Mesendoderm (in vitro differentiated cells): Measurements from ENCODE around the gene CABLES1.

Source experiments
- DNase-seq: peaks from one replicate; pipeline ENCODE4 v3.0.0; 2013
- H2AK5ac ChIP-seq: 2 replicates; pipeline ENCODE4 v1.6.1; 2013; ENCODE audit warnings: low read length, inconsistent platforms
- H2BK120ac ChIP-seq: 2 replicates; pipeline ENCODE4 v1.6.1; 2013; ENCODE audit warnings: low read depth, mild to moderate bottlenecking, low read length, moderate library complexity, mixed read lengths
- H2BK15ac ChIP-seq: replicated peaks from 2 replicates; pipeline ENCODE4 v1.6.1; 2013; ENCODE audit warnings: low read depth, mild to moderate bottlenecking, moderate library complexity
- H2BK5ac ChIP-seq: 2 replicates; pipeline ENCODE4 v1.6.1; 2013; ENCODE audit warnings: low read length, inconsistent platforms
- H3K18ac ChIP-seq: 2 replicates; pipeline ENCODE4 v1.6.1; 2013; ENCODE audit warnings: mild to moderate bottlenecking, low read length, mixed read lengths
- H3K23ac ChIP-seq: one replicate; pipeline ENCODE4 v1.6.1; 2013; ENCODE audit warnings: low read length
- H3K27ac ChIP-seq: 2 replicates; pipeline ENCODE4 v1.5.1; 2013; ENCODE audit warnings: low read depth, mild to moderate bottlenecking, inconsistent platforms, low read length, moderate library complexity
- H3K27me3 ChIP-seq: 2 replicates; pipeline ENCODE4 v1.6.1; 2013; ENCODE audit warnings: low read length, control low read depth, mild to moderate bottlenecking, inconsistent platforms; ENCODE audit not compliant: insufficient read depth, poor library complexity
- H3K36me3 ChIP-seq: 2 replicates; pipeline ENCODE4 v1.6.1; 2013; ENCODE audit warnings: low read length, inconsistent platforms; ENCODE audit not compliant: control insufficient read depth, insufficient read depth
- H3K4ac ChIP-seq: one replicate; pipeline ENCODE4 v1.6.1; 2013; ENCODE audit warnings: low read depth, mild to moderate bottlenecking, low read length, moderate library complexity
- H3K4me1 ChIP-seq: 2 replicates; pipeline ENCODE4 v1.6.1; 2013; ENCODE audit warnings: low read depth, low read length, inconsistent platforms; ENCODE audit not compliant: control insufficient read depth
- H3K4me2 ChIP-seq: 2 replicates; pipeline ENCODE4 v1.6.1; 2013; ENCODE audit warnings: low read length
- H3K4me3 ChIP-seq: 2 replicates; pipeline ENCODE4 v1.5.1; 2013; ENCODE audit warnings: mild to moderate bottlenecking, low read length
- H3K56ac ChIP-seq: one replicate; pipeline ENCODE4 v1.6.1; 2013; ENCODE audit warnings: low read length
- H3K79me1 ChIP-seq: 2 replicates; pipeline ENCODE4 v1.6.1; 2013; ENCODE audit warnings: low read length, inconsistent platforms
- H3K79me2 ChIP-seq: 2 replicates; pipeline ENCODE4 v1.6.1; 2013; ENCODE audit warnings: mild to moderate bottlenecking, low read length; ENCODE audit not compliant: control insufficient read depth, insufficient read depth
- H3K9ac ChIP-seq: 2 replicates; pipeline ENCODE4 v1.6.1; 2013; ENCODE audit warnings: low read length, inconsistent platforms
- H4K5ac ChIP-seq: one replicate; pipeline ENCODE4 v1.6.1; 2013; ENCODE audit warnings: low read length
- H4K8ac ChIP-seq: one replicate; pipeline ENCODE4 v1.6.1; 2013; ENCODE audit warnings: low read depth, mild to moderate bottlenecking, control low read depth, low read length, moderate library complexity
- WGBS: extraction: QIAGEN DNeasy Blood & Tissue Kit; methylation state at CpG from one replicate; pipeline ENCODE4 v1.1.7; 2013; ENCODE audit warnings: low lambda C conversion rate, missing lambda C conversion rate; ENCODE audit not compliant: insufficient coverage; ENCODE audit errors: extremely low coverage; 5-methylcytosine and 5-hydroxymethylcytosine counted together

The CABLES1 gene

GRCh38 chr18:23191232-23191631, 55.9 kb downstream of the CABLES1 start:
- H3K4me1 ChIP-seq: peaks cover 2% of the 10 kb centered on the region

GRCh38 chr18:23193742-23194141, 58.5 kb downstream of the CABLES1 start:
- DNase-seq: no peak
- Histone ChIP-seq H3K9ac (no peak overlapping the region), H3K27me3 (no peaks in the 10 kb centered on the region), H3K23ac (no peak overlapping the region), H3K56ac (no peak overlapping the region), H3K36me3 (peaks cover 2% of the 10 kb centered on the region), H4K8ac (no peak overlapping the region), H3K79me2 (no peaks in the 10 kb centered on the region), H3K4me1 (peaks cover 2% of the 10 kb centered on the region), H2BK15ac (no peak overlapping the region), H3K4ac (no peak overlapping the region), H2BK5ac (no peak overlapping the region), H3K27ac (no peak overlapping the region), H3K4me2 (no peak overlapping the region), H2AK5ac (no peak overlapping the region), H4K5ac (no peak overlapping the region), H2BK120ac (no peak overlapping the region), H3K4me3 (no peak overlapping the region), H3K79me1 (no peaks in the 10 kb centered on the region), H3K18ac (no peak overlapping the region)
- WGBS: no CpG with 5 or more reads among the region's 2 CpGs

More at GRCh38 chr18:23191232-23191631, 55.9 kb downstream of the CABLES1 start:
- H3K4ac ChIP-seq: no peak overlapping the region
- H3K36me3 ChIP-seq: no peaks in the 10 kb centered on the region
- WGBS: no CpG with 5 or more reads among the region's 1 CpG
- no peaks in the 10 kb centered on the region for H3K27me3 ChIP-seq
- no peak overlapping the region for H4K8ac ChIP-seq
- no peak overlapping the region for H3K56ac ChIP-seq
- no peak overlapping the region for H3K4me3 ChIP-seq
- no peak overlapping the region for H3K18ac ChIP-seq
- H3K9ac ChIP-seq: no peak overlapping the region
- H3K27ac ChIP-seq: no peak overlapping the region
- no peak overlapping the region for H2BK15ac ChIP-seq
- DNase-seq: no peak
- H3K79me1 ChIP-seq: peaks cover 6% of the 10 kb centered on the region
- H2BK5ac ChIP-seq: no peak overlapping the region
- peaks cover 3% of the 10 kb centered on the region for H3K79me2 ChIP-seq
- H2BK120ac ChIP-seq: no peak overlapping the region
- H3K4me2 ChIP-seq: no peak overlapping the region
- no peak overlapping the region for H2AK5ac ChIP-seq
- no peak overlapping the region for H3K23ac ChIP-seq
- H4K5ac ChIP-seq: no peak overlapping the region

GRCh38 chr18:23194155-23194996, 59.1 kb downstream of the CABLES1 start:
- Histone ChIP-seq H2BK5ac (no peak overlapping the region), H3K9ac (no peak overlapping the region), H3K4ac (no peak overlapping the region), H4K5ac (no peak overlapping the region), H3K27ac (no peak overlapping the region), H3K27me3 (no peaks in the 10 kb centered on the region), H2AK5ac (no peak overlapping the region), H3K79me1 (no peaks in the 10 kb centered on the region), H2BK15ac (no peak overlapping the region), H3K4me2 (no peak overlapping the region), H3K56ac (no peak overlapping the region), H3K36me3 (peaks cover 2% of the 10 kb centered on the region), H3K79me2 (no peaks in the 10 kb centered on the region), H3K4me3 (no peak overlapping the region), H3K18ac (no peak overlapping the region), H2BK120ac (no peak overlapping the region), H3K4me1 (peaks cover 2% of the 10 kb centered on the region), H4K8ac (no peak overlapping the region), H3K23ac (no peak overlapping the region)
- no CpG with 5 or more reads among the region's 14 CpGs for WGBS
- no peak for DNase-seq

GRCh38 chr18:23194997-23195957, 60.0 kb downstream of the CABLES1 start:
- Histone ChIP-seq H3K27me3 (no peaks in the 10 kb centered on the region), H4K8ac (no peak overlapping the region), H4K5ac (no peak overlapping the region), H3K23ac (no peak overlapping the region), H3K4me3 (no peak overlapping the region), H2BK5ac (no peak overlapping the region), H3K4me1 (peaks cover 2% of the 10 kb centered on the region), H2BK120ac (no peak overlapping the region), H3K79me2 (no peaks in the 10 kb centered on the region), H3K56ac (no peak overlapping the region), H3K18ac (no peak overlapping the region), H3K79me1 (no peaks in the 10 kb centered on the region), H3K4me2 (no peak overlapping the region), H3K36me3 (peaks cover 2% of the 10 kb centered on the region), H2AK5ac (no peak overlapping the region), H3K9ac (no peak overlapping the region), H3K4ac (no peak overlapping the region), H2BK15ac (no peak overlapping the region), H3K27ac (no peak overlapping the region)
- DNase-seq: no peak
- WGBS: no CpG with 5 or more reads among the region's 9 CpGs

- Histone ChIP-seq H3K4me3 (no peak overlapping the region), H3K56ac (peak overlapping the region; percentile 51), H3K79me2 (no peaks in the 10 kb centered on the region), H3K27ac (no peak overlapping the region), H3K9ac (no peak overlapping the region), H3K36me3 (peaks cover 2% of the 10 kb centered on the region), H4K8ac (no peak overlapping the region), H2AK5ac (no peak overlapping the region), H2BK5ac (no peak overlapping the region), H2BK120ac (no peak overlapping the region), H3K79me1 (no peaks in the 10 kb centered on the region), H2BK15ac (no peak overlapping the region), H4K5ac (no peak overlapping the region), H3K18ac (peak overlapping the region; percentile 11), H3K4me1 (peaks cover 2% of the 10 kb centered on the region), H3K23ac (no peak overlapping the region), H3K4me2 (no peak overlapping the region), H3K27me3 (no peaks in the 10 kb centered on the region), H3K4ac (no peak overlapping the region)
- peak; percentile 74 for DNase-seq
- WGBS: no CpG with 5 or more reads among the region's 22 CpGs
These were observed 61.1 kb downstream of the CABLES1 start for GRCh38 chr18:23196119-23197007.
